Astrocyte of the cerebellum (primary cell): Measurements from ENCODE around the gene PPWD1.
A peak's percentile ranks its signal among the peaks of the same experiment; 100 is the strongest.

ENCODE experiments used
- DNase-seq: peaks from one replicate; pipeline ENCODE4 v3.0.0-alpha.2; 2011; ENCODE audit warnings: low read depth
- H3K4me3 ChIP-seq: 2 replicates; pipeline ENCODE4 v1.5.1; 2011; ENCODE audit warnings: mild to moderate bottlenecking, low read depth, low read length, moderate library complexity
- CTCF ChIP-seq: IDR thresholded peaks from 2 replicates; pipeline ENCODE4 v1.5.1; 2012; ENCODE audit warnings: low read length, low read depth, moderate library complexity, mild to moderate bottlenecking; ENCODE audit errors: missing control alignments
- in situ Hi-C: cut with HindIII; loops from 2 replicates; pipeline ENCODE4 v1.10.0; 2017; ENCODE audit warnings: low sequenced_read_pairs

PPWD1 gene

GRCh38 chr5:65546141-65546540, 17.0 kb upstream of the PPWD1 start:
- no peak for TF ChIP-seq CTCF
- no peak overlapping the region for H3K4me3 ChIP-seq
- in situ Hi-C loops = no loop called here
- DNase-seq = no peak

- in situ Hi-C loops = no loop called here
- no peak overlapping the region for H3K4me3 ChIP-seq
- TF ChIP-seq CTCF = no peak
- DNase-seq = no peak
Measured at GRCh38 chr5:65548281-65548680, 14.8 kb upstream of the PPWD1 start.

- DNase-seq = no peak
- TF ChIP-seq CTCF = no peak
- in situ Hi-C loops = no loop called here
- no peak overlapping the region for H3K4me3 ChIP-seq
Measured at GRCh38 chr5:65553941-65554340, 9.2 kb upstream of the PPWD1 start.

GRCh38 chr5:65555287-65555686, 7.8 kb upstream of the PPWD1 start:
- no peak for DNase-seq
- TF ChIP-seq CTCF = no peak
- no peak overlapping the region for H3K4me3 ChIP-seq
- in situ Hi-C loops = no loop called here

- no peak for DNase-seq
- TF ChIP-seq CTCF = no peak
- in situ Hi-C loops = no loop called here
- H3K4me3 ChIP-seq = no peak overlapping the region
Measured at GRCh38 chr5:65556181-65556580, 6.9 kb upstream of the PPWD1 start.

GRCh38 chr5:65556718-65557117, 6.4 kb upstream of the PPWD1 start:
- DNase-seq = no peak
- H3K4me3 ChIP-seq = no peak overlapping the region
- TF ChIP-seq CTCF = no peak
- in situ Hi-C loops = no loop called here

- in situ Hi-C loops = no loop called here
- TF ChIP-seq CTCF = no peak
- DNase-seq = no peak
- H3K4me3 ChIP-seq = peak overlapping the region; percentile 95
Measured at GRCh38 chr5:65563777-65564176, 681 bp downstream of the PPWD1 start.
